NCI-H526 treated with DMSO at 0.1 percent for 48 hours (cell line): ENCODE results near the gene KLHL41.
"Not testable (repeated sequence)": the region's sequence is repeated elsewhere in the genome, so short reads cannot be mapped to it uniquely, and the experiment has no call there.

ENCODE experiments used
- DNase-seq: peaks from one replicate; lab custom pipeline; 2025; lab: John Stamatoyannopoulos, UW

The KLHL41 gene

GRCh38 chr2:169509955-169510354 lies 453 bp downstream of the KLHL41 start:
- DNase-seq, result no peak

- DNase-seq, result no peak
Observed at GRCh38 chr2:169510496-169510895, 994 bp downstream of the KLHL41 start.

- DNase-seq, result no peak
Observed at GRCh38 chr2:169511818-169512217, 2.3 kb downstream of the KLHL41 start.

GRCh38 chr2:169512525-169512924 lies 3.0 kb downstream of the KLHL41 start:
- DNase-seq, result no peak

- no peak for DNase-seq
Observed at GRCh38 chr2:169513094-169513493, 3.6 kb downstream of the KLHL41 start.

GRCh38 chr2:169513926-169514325 lies 4.4 kb downstream of the KLHL41 start:
- DNase-seq, result no peak

GRCh38 chr2:169514758-169515157 lies 5.3 kb downstream of the KLHL41 start:
- DNase-seq, result not testable (repeated sequence)

GRCh38 chr2:169516488-169516995 lies 7.0 kb downstream of the KLHL41 start:
- DNase-seq, result not testable (repeated sequence)

- DNase-seq, result no peak
Observed at GRCh38 chr2:169520896-169521295, 11.4 kb downstream of the KLHL41 start.

- DNase-seq, result no peak
Observed at GRCh38 chr2:169523681-169524080, 14.2 kb downstream of the KLHL41 start.

GRCh38 chr2:169525434-169525833 lies 15.9 kb downstream of the KLHL41 start:
- DNase-seq, result no peak

- DNase-seq, result no peak
Observed at GRCh38 chr2:169526451-169526850, 16.9 kb downstream of the KLHL41 start.

GRCh38 chr2:169528271-169528701 lies 18.8 kb downstream of the KLHL41 start:
- no peak for DNase-seq

GRCh38 chr2:169539460-169539859 lies 30.0 kb downstream of the KLHL41 start:
- not testable (repeated sequence) for DNase-seq

- DNase-seq, result no peak
Observed at GRCh38 chr2:169540146-169540545, 30.6 kb downstream of the KLHL41 start.

- DNase-seq, result no peak
Observed at GRCh38 chr2:169542433-169542832, 32.9 kb downstream of the KLHL41 start.

- no peak for DNase-seq
Observed at GRCh38 chr2:169546756-169547155, 37.3 kb downstream of the KLHL41 start.

- no peak for DNase-seq
Observed at GRCh38 chr2:169561364-169561763, 51.9 kb downstream of the KLHL41 start.

- not testable (repeated sequence) for DNase-seq
Observed at GRCh38 chr2:169562084-169562483, 52.6 kb downstream of the KLHL41 start.

- no peak for DNase-seq
Observed at GRCh38 chr2:169562519-169562918, 53.0 kb downstream of the KLHL41 start.

GRCh38 chr2:169565686-169566085 lies 56.2 kb downstream of the KLHL41 start:
- no peak for DNase-seq

GRCh38 chr2:169569948-169570347 lies 60.4 kb downstream of the KLHL41 start:
- no peak for DNase-seq

- not testable (repeated sequence) for DNase-seq
Observed at GRCh38 chr2:169570752-169571151, 61.2 kb downstream of the KLHL41 start.

- DNase-seq, result no peak
Observed at GRCh38 chr2:169571571-169571970, 62.1 kb downstream of the KLHL41 start.

- DNase-seq, result no peak
Observed at GRCh38 chr2:169572189-169572588, 62.7 kb downstream of the KLHL41 start.
